ACHN (cell line): Measurements from ENCODE around the gene TGFBR3.

ENCODE experiments used
- DNase-seq: peaks from one replicate; pipeline ENCODE4 v3.0.0-alpha.2; 2015
- in situ Hi-C: cut with HindIII; loops from 2 replicates; pipeline ENCODE4 v1.10.0; 2017; ENCODE audit warnings: low sequenced_read_pairs, low pct_ligation_motif_present, low pct_unique_long_range_greater_than_20kb

TGFBR3 gene

GRCh38 chr1:91736146-91736714, 149.7 kb downstream of the TGFBR3 start:
- DNase-seq = peak; percentile 31
- in situ Hi-C loops = no loop called here

DNA sequence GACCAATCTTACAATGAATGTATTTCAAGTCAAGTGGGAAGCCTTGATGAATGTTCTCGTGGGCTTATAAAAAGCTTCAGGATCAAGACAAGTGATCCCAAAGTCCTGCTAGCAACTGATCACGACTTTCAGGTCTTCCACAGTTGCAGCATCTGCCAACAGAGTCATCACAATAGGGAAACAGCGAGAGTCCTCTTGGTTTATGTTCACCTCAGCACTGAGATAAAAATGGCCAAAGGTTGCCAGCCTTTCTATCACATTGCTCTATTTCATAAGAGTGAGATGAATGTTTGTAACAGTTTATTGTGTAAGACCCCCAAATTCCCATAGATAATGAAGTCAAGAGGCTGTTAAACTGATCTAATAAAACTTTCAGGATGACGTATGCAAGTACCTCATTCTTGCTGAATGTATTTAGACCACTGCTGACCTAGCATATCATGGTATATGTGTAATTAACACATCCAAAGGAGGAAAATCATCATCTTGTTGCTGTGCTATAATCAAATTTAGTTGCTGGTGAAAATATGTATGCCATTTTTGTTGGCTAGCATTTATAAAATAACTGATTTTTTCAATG, 150.6 kb downstream of the TGFBR3 start:
- in situ Hi-C loops = no loop called here
- no peak for DNase-seq

GRCh38 chr1:91734761-91735160, 151.2 kb downstream of the TGFBR3 start:
- in situ Hi-C loops = no loop called here
- no peak for DNase-seq

GRCh38 chr1:91733108-91733710, 152.7 kb downstream of the TGFBR3 start:
- in situ Hi-C loops = no loop called here
- DNase-seq = no peak

GRCh38 chr1:91732291-91733107, 153.5 kb downstream of the TGFBR3 start:
- in situ Hi-C loops = no loop called here
- peak; percentile 83 for DNase-seq

GRCh38 chr1:91731815-91732214, 154.1 kb downstream of the TGFBR3 start:
- peak; percentile 56 for DNase-seq
- in situ Hi-C loops = no loop called here

DNA sequence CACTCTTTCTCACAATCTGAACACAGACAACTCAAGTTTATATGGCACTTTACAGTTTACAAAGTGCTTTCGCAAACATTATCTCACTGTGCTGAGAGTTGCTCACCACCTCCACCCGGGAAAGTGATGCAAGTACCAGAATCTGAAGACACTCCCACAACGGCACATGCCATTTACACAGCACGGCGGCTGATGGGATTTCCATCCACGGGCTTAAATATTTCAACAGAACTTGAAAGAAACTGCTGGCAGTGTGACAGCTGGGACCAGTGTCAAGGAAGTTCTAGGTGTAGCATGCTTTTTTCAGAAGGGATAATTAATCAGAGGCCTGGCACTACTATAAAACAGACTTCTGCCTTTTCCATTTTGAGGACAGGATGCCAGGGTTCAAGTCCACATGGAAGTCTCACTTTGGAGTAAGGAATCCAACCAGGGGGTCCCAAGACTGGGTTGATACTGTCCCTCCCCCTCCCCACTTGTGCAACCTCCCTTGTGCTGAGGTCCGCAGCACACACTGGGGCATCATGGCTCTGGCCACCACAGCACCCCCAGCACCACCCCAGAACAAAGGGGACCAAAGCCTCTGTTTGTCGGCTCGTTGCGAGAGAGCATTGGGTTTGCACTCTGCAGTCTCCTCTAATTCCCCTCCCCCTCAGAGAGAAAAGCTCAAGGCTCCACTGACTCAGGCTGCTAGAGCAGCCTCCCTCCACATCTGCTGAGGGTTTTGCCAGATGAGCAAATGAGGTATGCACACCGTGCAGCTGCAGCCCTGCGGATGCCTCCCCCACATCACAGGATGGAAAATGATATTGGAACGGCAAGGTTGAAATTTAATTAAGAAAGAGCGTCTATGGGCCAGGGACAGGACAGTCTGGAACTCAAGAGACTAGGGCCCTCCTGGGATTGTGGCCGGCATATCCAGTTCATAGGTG, 154.9 kb downstream of the TGFBR3 start:
- DNase-seq = peak; percentile 10
- in situ Hi-C loops = no loop called here

- in situ Hi-C loops = no loop called here
- no peak for DNase-seq
Measured at GRCh38 chr1:91729621-91730358, 156.2 kb downstream of the TGFBR3 start.

DNA sequence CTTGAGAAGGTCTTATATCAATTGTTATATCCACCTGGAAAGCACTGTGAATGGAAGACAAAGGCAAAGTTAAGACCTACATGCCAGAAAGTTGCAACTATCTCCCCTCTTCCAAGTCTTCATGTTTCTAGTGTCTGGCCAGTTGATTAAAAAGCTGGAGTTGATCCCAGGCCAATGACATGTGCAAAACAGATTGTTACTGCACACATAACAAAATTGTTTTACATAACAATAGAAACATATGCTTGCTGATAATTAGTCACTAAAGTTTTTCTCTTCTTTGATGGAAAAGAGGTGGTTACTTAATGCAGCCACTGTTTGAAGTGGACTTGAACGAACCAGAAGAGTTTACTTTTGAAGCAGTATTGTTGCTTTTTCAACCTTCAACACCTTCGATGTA, 158.2 kb downstream of the TGFBR3 start:
- in situ Hi-C loops = no loop called here

GRCh38 chr1:91725989-91726721, 159.8 kb downstream of the TGFBR3 start:
- no peak for DNase-seq
- in situ Hi-C loops = no loop called here

More for the DNA sequence above, 158.2 kb downstream of the TGFBR3 start:
- no peak for DNase-seq

DNA sequence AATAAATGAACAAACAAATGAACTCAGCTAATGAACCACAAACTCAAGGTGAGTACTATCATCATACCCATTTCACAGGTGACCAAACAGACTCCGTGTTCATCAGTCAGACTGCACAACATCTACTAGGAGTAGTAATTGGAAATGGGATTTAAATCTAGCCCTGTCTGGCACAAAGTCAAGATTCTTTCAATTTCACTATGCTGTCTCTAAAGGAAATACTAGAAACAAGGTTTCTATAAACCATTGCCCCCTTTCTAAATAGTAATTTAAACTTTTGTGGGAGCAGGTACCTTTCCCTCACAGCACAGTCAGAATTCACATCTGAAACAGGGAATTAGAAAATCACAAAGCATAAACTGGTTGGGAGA, 160.3 kb downstream of the TGFBR3 start:
- DNase-seq = no peak
- in situ Hi-C loops = no loop called here

GRCh38 chr1:91724644-91725043, 161.3 kb downstream of the TGFBR3 start:
- in situ Hi-C loops = no loop called here
- DNase-seq = no peak

DNA sequence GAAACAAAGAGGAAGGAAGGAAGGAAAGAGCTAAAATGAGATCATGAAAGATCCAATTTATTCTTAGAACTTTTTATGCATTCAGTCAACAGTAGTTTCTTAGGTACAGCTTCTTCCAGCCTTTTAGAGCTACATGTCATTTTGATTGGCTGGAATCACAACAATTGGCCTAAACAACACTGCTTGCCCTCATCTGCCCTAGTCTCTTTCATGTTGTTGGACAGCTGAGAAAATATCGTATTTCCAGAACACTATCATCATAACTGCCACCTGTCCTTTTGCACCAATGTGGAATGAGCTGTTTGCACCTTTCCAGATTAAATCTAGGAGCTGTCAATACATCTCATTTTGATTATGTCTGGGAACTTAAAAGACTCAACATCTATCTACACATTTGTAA, 161.7 kb downstream of the TGFBR3 start:
- DNase-seq = no peak
- in situ Hi-C loops = no loop called here

DNA sequence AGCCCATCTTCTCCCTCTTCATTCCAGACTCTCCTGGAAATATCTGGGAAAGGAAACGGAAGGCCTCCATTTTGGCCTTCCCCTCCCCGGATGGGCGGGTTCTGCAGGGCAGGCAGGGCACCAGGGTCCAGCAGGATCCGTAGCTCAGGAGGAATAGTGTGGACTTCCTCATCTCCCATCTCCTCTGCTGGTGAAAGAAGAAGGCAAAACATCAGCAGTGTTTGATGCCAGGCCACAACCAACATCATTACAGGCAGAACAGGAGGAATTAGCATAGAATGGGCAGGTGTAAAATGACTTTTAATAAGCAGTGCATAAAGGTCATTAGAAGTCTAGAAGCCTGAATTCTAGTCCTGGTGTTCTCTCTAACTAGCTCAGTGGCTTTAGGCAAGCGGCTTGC, 165.9 kb downstream of the TGFBR3 start:
- in situ Hi-C loops = no loop called here
- DNase-seq = no peak

DNA sequence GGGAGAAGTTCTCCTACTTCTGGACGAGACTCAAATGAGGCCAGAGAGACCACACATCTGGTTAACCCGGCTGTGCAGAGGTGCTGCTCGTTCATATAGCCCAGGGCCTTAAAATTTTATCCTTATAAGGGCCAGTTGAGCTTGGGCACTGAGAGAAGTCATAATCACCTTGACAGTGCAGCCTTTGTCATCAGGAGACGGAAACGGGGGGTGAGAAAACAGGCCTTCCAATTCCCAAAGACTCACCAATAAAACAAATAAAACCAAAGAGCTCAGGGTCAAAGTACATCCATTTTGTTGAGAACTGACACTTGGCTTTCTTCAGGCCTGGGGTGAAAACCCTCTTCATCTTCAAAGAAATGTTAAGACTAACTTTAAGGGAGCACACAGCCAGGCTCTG, 167.1 kb downstream of the TGFBR3 start:
- in situ Hi-C loops = no loop called here
- DNase-seq = no peak

- in situ Hi-C loops = no loop called here
- no peak for DNase-seq
Measured at GRCh38 chr1:91718368-91718767, 167.6 kb downstream of the TGFBR3 start.

- in situ Hi-C loops = no loop called here
- no peak for DNase-seq
Measured at GRCh38 chr1:91717839-91718238, 168.1 kb downstream of the TGFBR3 start.
